ENCODE results near the gene VSTM2B.

- TF ChIP-seq FOXP2 (optimal IDR thresholded peaks at IDR 0.05; ENCODE audit: borderline replicate concordance, extremely low read depth, extremely low read length, insufficient read depth) (no peak), REST (IDR thresholded peaks at IDR 0.05; ENCODE audit: insufficient read depth in 1 of 2, low read depth in 2 of 2, low read length in 2 of 2) (no peak), TAF1 (IDR thresholded peaks at IDR 0.05; ENCODE audit: borderline replicate concordance, insufficient read depth, low read length) (no peak), SIN3A (IDR thresholded peaks at IDR 0.05; ENCODE audit: borderline replicate concordance, insufficient read depth, low read length) (no peak)
These were observed 55.6 kb downstream of the VSTM2B start for GRCh38 chr19:29581398-29581797.
